Measurements from ENCODE around the gene CCDC183. TPM values are rescaled to one million over a fixed set of nuclear protein-coding genes. Genes with fewer than 3 reads are reported as not detected.

CCDC183 gene
- total and polyA plus RNA-seq, 10 of the 15 experiments (the other 5 are each of a cell fraction or from before 2014, with no cell fraction given), result 0.04 to 1.2 (median 0.55) TPM; not detected in 5

GRCh38 chr9:136849038-136849959 is 53.2 kb downstream of the CCDC183 start, which contains the start of gene PHPT1 (continued):
- TF ChIP-seq, protein P1, sequence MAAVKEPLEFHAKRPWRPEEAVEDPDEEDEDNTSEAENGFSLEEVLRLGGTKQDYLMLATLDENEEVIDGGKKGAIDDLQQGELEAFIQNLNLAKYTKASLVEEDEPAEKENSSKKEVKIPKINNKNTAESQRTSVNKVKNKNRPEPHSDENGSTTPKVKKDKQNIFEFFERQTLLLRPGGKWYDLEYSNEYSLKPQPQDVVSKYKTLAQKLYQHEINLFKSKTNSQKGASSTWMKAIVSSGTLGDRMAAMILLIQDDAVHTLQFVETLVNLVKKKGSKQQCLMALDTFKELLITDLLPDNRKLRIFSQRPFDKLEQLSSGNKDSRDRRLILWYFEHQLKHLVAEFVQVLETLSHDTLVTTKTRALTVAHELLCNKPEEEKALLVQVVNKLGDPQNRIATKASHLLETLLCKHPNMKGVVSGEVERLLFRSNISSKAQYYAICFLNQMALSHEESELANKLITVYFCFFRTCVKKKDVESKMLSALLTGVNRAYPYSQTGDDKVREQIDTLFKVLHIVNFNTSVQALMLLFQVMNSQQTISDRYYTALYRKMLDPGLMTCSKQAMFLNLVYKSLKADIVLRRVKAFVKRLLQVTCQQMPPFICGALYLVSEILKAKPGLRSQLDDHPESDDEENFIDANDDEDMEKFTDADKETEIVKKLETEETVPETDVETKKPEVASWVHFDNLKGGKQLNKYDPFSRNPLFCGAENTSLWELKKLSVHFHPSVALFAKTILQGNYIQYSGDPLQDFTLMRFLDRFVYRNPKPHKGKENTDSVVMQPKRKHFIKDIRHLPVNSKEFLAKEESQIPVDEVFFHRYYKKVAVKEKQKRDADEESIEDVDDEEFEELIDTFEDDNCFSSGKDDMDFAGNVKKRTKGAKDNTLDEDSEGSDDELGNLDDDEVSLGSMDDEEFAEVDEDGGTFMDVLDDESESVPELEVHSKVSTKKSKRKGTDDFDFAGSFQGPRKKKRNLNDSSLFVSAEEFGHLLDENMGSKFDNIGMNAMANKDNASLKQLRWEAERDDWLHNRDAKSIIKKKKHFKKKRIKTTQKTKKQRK (IDR thresholded peaks at IDR 0.05; ENCODE audit: low read depth, low read length), result peak; percentile 32; the same call in 1 of the 2 replicates
- TF ChIP-seq MYC (IDR thresholded peaks at IDR 0.05; ENCODE audit: insufficient read depth, insufficient read length, insufficient replicate concordance, low read length, severe bottlenecking) (no peak), BRCA1 (IDR thresholded peaks at IDR 0.05; ENCODE audit: low read depth, low read length) (no peak), MEF2B (IDR thresholded peaks at IDR 0.05; ENCODE audit: partially characterized antibody, poor library complexity, severe bottlenecking) (no peak), HSF1 (IDR thresholded peaks at IDR 0.05; ENCODE audit: low read depth, low read length) (no peak), EED (IDR thresholded peaks at IDR 0.05; ENCODE audit: low read depth) (peak; percentile 44; the same call in 1 of the 2 replicates), TCF12 (IDR thresholded peaks at IDR 0.05; ENCODE audit: low read depth, low read length) (no peak), KAT2A (conservative IDR thresholded peaks at IDR 0.05; ENCODE audit: control insufficient read depth, low read depth, low read length) (no peak), E4F1 (IDR thresholded peaks at IDR 0.05; ENCODE audit: borderline replicate concordance, partially characterized antibody) (peak; percentile 73), ESRRA (IDR thresholded peaks at IDR 0.05; ENCODE audit: low read length) (no peak), JUNB (IDR thresholded peaks at IDR 0.05) (no peak), NFYA (IDR thresholded peaks at IDR 0.05; ENCODE audit: borderline replicate concordance, low read depth, low read length) (peak; percentile 91), GATAD2B (conservative IDR thresholded peaks at IDR 0.05; ENCODE audit: low read depth) (peak; percentile 15; the same call in 1 of the 2 replicates), DPF2 (IDR thresholded peaks at IDR 0.05) (no peak), NFXL1 (IDR thresholded peaks at IDR 0.05; ENCODE audit: borderline replicate concordance) (no peak), SREBF1 (IDR thresholded peaks at IDR 0.05; ENCODE audit: low read length) (no peak)
- TF ChIP-seq, protein P2, sequence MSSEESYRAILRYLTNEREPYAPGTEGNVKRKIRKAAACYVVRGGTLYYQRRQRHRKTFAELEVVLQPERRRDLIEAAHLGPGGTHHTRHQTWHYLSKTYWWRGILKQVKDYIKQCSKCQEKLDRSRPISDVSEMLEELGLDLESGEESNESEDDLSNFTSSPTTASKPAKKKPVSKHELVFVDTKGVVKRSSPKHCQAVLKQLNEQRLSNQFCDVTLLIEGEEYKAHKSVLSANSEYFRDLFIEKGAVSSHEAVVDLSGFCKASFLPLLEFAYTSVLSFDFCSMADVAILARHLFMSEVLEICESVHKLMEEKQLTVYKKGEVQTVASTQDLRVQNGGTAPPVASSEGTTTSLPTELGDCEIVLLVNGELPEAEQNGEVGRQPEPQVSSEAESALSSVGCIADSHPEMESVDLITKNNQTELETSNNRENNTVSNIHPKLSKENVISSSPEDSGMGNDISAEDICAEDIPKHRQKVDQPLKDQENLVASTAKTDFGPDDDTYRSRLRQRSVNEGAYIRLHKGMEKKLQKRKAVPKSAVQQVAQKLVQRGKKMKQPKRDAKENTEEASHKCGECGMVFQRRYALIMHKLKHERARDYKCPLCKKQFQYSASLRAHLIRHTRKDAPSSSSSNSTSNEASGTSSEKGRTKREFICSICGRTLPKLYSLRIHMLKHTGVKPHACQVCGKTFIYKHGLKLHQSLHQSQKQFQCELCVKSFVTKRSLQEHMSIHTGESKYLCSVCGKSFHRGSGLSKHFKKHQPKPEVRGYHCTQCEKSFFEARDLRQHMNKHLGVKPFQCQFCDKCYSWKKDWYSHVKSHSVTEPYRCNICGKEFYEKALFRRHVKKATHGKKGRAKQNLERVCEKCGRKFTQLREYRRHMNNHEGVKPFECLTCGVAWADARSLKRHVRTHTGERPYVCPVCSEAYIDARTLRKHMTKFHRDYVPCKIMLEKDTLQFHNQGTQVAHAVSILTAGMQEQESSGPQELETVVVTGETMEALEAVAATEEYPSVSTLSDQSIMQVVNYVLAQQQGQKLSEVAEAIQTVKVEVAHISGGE (CRISPR knock-in tag; IDR thresholded peaks at IDR 0.05), result no peak
